ENCODE data around the gene NUP43. TPM values are rescaled to one million over a fixed set of nuclear protein-coding genes. Genes with fewer than 3 reads are reported as not detected.
"Not testable (repeated sequence)": the region's sequence is repeated elsewhere in the genome, so short reads cannot be mapped to it uniquely, and the experiment has no call there.

Gene NUP43
- total and polyA plus RNA-seq, 2 donors (not counting 1 experiment from before 2014, with no cell fraction given) = 12.9 to 75.7 TPM

- H3K9ac ChIP-seq (ENCODE audit: low read length); H2AFZ ChIP-seq (ENCODE audit: insufficient read depth, low read depth, low read length, poor library complexity, severe bottlenecking); H3K27me3 Mint-ChIP-seq; POLR2A ChIA-PET; H3K27me3 ChIP-seq (replicated peaks in 1 of 4; ENCODE audit: control extremely low read depth in 1 of 4, control insufficient read depth in 3 of 4, insufficient read depth in 4 of 4, low read length in 3 of 4); H3K4me2 ChIP-seq (replicated peaks; ENCODE audit: low read depth, low read length, poor library complexity, severe bottlenecking); ATAC-seq (ENCODE audit: low read depth); H3K27ac Mint-ChIP-seq; H3K9me3 Mint-ChIP-seq (ENCODE audit: insufficient read depth); H3K27ac ChIP-seq (ENCODE audit: low read length in 2 of 2); DNase-seq; H3K4me3 Mint-ChIP-seq; H3K36me3 ChIP-seq (replicated peaks in 1 of 2; ENCODE audit: control extremely low read depth in 1 of 2, control insufficient read depth in 1 of 2, extremely low read depth in 1 of 2, insufficient read depth in 2 of 2, low read length in 1 of 2); H3K9me3 ChIP-seq (ENCODE audit: control extremely low read depth in 1 of 3, control insufficient read depth in 2 of 3, insufficient read depth in 1 of 3, low read length in 2 of 3); H3K4me3 ChIP-seq (ENCODE audit: control extremely low read depth in 1 of 5, extremely low read depth in 1 of 5, insufficient read depth in 1 of 5, low read depth in 2 of 5, low read length in 4 of 5); intact Hi-C loops (cut with micrococcal nuclease): not testable (repeated sequence)
- peaks cover 22% of the 10 kb centered on the region for H3K4me1 Mint-ChIP-seq
- Histone ChIP-seq H3K79me2 (ENCODE audit: control insufficient read depth, insufficient read depth, low read length) (peaks cover 80% of the 10 kb centered on the region), H3K4me1 (ENCODE audit: control insufficient read depth in 2 of 2, insufficient read depth in 2 of 2, low read length in 2 of 2) (peaks cover 21 to 22% of the 10 kb centered on the region in 2 donors), H4K20me1 (ENCODE audit: control insufficient read depth, insufficient read depth, low read length, poor library complexity, severe bottlenecking) (peaks cover 43% of the 10 kb centered on the region)
- CTCF ChIA-PET = interaction anchor here (0.6 to 1.0 kb wide), 2 partner anchors 318 to 725 kb away, joined by 3 read pairs; no protein-coding TSS in a partner anchor
- no CpG with 5 or more reads among the region's 3 CpGs for WGBS (ENCODE audit: insufficient coverage)
Measured at GRCh38 chr6:149753374-149753637, 7.0 kb upstream of the NUP43 start.

- Histone ChIP-seq H3K79me2 (ENCODE audit: control insufficient read depth, insufficient read depth, low read length) (peaks cover 80% of the 10 kb centered on the region), H3K4me2 (replicated peaks; ENCODE audit: low read depth, low read length, poor library complexity, severe bottlenecking) (no peak overlapping the region), H3K27ac (ENCODE audit: low read length in 2 of 2) (no peak overlapping the region), H4K20me1 (ENCODE audit: control insufficient read depth, insufficient read depth, low read length, poor library complexity, severe bottlenecking) (peaks cover 43% of the 10 kb centered on the region), H3K9me3 (ENCODE audit: control extremely low read depth in 1 of 3, control insufficient read depth in 2 of 3, insufficient read depth in 1 of 3, low read length in 2 of 3) (no peaks in the 10 kb centered on the region), H3K9ac (ENCODE audit: low read length) (no peak overlapping the region), H3K4me1 (ENCODE audit: control insufficient read depth in 2 of 2, insufficient read depth in 2 of 2, low read length in 2 of 2) (peaks cover 21 to 22% of the 10 kb centered on the region in 2 donors), H3K27me3 (replicated peaks in 1 of 4; ENCODE audit: control extremely low read depth in 1 of 4, control insufficient read depth in 3 of 4, insufficient read depth in 4 of 4, low read length in 3 of 4) (no peaks in the 10 kb centered on the region), H3K36me3 (replicated peaks in 1 of 2; ENCODE audit: control extremely low read depth in 1 of 2, control insufficient read depth in 1 of 2, extremely low read depth in 1 of 2, insufficient read depth in 2 of 2, low read length in 1 of 2) (no peaks in the 10 kb centered on the region), H3K4me3 (ENCODE audit: control extremely low read depth in 1 of 5, extremely low read depth in 1 of 5, insufficient read depth in 1 of 5, low read depth in 2 of 5, low read length in 4 of 5) (no peak overlapping the region), H2AFZ (ENCODE audit: insufficient read depth, low read depth, low read length, poor library complexity, severe bottlenecking) (no peak overlapping the region)
- no peaks in the 10 kb centered on the region for H3K9me3 Mint-ChIP-seq (ENCODE audit: insufficient read depth)
- ATAC-seq (ENCODE audit: low read depth) = no peak
- no peak for DNase-seq
- CTCF ChIA-PET = interaction anchor here (0.7 to 1.0 kb wide), 2 partner anchors 275 to 724 kb away, joined by 3 to 4 read pairs; no protein-coding TSS in a partner anchor
- 100% methylated on average over 1 of the region's 4 CpGs for WGBS (ENCODE audit: insufficient coverage)
- POLR2A ChIA-PET = no interaction called here
- H3K4me1 Mint-ChIP-seq = peaks cover 22% of the 10 kb centered on the region
- H3K27me3 Mint-ChIP-seq = no peaks in the 10 kb centered on the region
- H3K4me3 Mint-ChIP-seq = no peak overlapping the region
- intact Hi-C loops (cut with micrococcal nuclease) = no loop called here
- H3K27ac Mint-ChIP-seq = no peak overlapping the region
- TF ChIP-seq EZH2 (IDR thresholded peaks at IDR 0.05; ENCODE audit: borderline replicate concordance, insufficient read depth, low read depth, low read length, poor library complexity, severe bottlenecking) (no peak), CTCF (IDR thresholded peaks at IDR 0.05) (no peak)
Measured at GRCh38 chr6:149752600-149753373, 6.5 kb upstream of the NUP43 start.

GRCh38 chr6:149751920-149752319 lies 5.6 kb upstream of the NUP43 start:
- H3K9me3 ChIP-seq (ENCODE audit: control extremely low read depth in 1 of 3, control insufficient read depth in 2 of 3, insufficient read depth in 1 of 3, low read length in 2 of 3); DNase-seq; H3K4me3 ChIP-seq (ENCODE audit: control extremely low read depth in 1 of 5, extremely low read depth in 1 of 5, insufficient read depth in 1 of 5, low read depth in 2 of 5, low read length in 4 of 5); H3K27ac Mint-ChIP-seq; intact Hi-C loops (cut with micrococcal nuclease); H3K4me2 ChIP-seq (replicated peaks; ENCODE audit: low read depth, low read length, poor library complexity, severe bottlenecking); ATAC-seq (ENCODE audit: low read depth); H3K27me3 ChIP-seq (replicated peaks in 1 of 4; ENCODE audit: control extremely low read depth in 1 of 4, control insufficient read depth in 3 of 4, insufficient read depth in 4 of 4, low read length in 3 of 4); H2AFZ ChIP-seq (ENCODE audit: insufficient read depth, low read depth, low read length, poor library complexity, severe bottlenecking); H3K27ac ChIP-seq (ENCODE audit: low read length in 2 of 2); H3K9ac ChIP-seq (ENCODE audit: low read length); H3K4me3 Mint-ChIP-seq; POLR2A ChIA-PET; H3K9me3 Mint-ChIP-seq (ENCODE audit: insufficient read depth); H3K27me3 Mint-ChIP-seq; H3K36me3 ChIP-seq (replicated peaks in 1 of 2; ENCODE audit: control extremely low read depth in 1 of 2, control insufficient read depth in 1 of 2, extremely low read depth in 1 of 2, insufficient read depth in 2 of 2, low read length in 1 of 2): not testable (repeated sequence)
- Histone ChIP-seq H4K20me1 (ENCODE audit: control insufficient read depth, insufficient read depth, low read length, poor library complexity, severe bottlenecking) (peaks cover 43% of the 10 kb centered on the region), H3K4me1 (ENCODE audit: control insufficient read depth in 2 of 2, insufficient read depth in 2 of 2, low read length in 2 of 2) (peaks cover 21 to 23% of the 10 kb centered on the region in 2 donors), H3K79me2 (ENCODE audit: control insufficient read depth, insufficient read depth, low read length) (peaks cover 84% of the 10 kb centered on the region)
- 100% methylated on average over 4 of the region's 5 CpGs for WGBS (ENCODE audit: insufficient coverage)
- CTCF ChIA-PET = interaction anchor here (0.6 kb wide), 1 partner anchor 85 kb away, joined by 4 read pairs; no protein-coding TSS in a partner anchor
- H3K4me1 Mint-ChIP-seq = peaks cover 27% of the 10 kb centered on the region

Measured in B cell (primary cell).